ENCODE measurements around the gene GALNT12. TPM values are rescaled to one million over a fixed set of nuclear protein-coding genes. Genes with fewer than 3 reads are reported as not detected.

GALNT12 gene
- total RNA-seq, 2 experiments from 2014 or later, result 6.6 to 6.9 TPM

DNA sequence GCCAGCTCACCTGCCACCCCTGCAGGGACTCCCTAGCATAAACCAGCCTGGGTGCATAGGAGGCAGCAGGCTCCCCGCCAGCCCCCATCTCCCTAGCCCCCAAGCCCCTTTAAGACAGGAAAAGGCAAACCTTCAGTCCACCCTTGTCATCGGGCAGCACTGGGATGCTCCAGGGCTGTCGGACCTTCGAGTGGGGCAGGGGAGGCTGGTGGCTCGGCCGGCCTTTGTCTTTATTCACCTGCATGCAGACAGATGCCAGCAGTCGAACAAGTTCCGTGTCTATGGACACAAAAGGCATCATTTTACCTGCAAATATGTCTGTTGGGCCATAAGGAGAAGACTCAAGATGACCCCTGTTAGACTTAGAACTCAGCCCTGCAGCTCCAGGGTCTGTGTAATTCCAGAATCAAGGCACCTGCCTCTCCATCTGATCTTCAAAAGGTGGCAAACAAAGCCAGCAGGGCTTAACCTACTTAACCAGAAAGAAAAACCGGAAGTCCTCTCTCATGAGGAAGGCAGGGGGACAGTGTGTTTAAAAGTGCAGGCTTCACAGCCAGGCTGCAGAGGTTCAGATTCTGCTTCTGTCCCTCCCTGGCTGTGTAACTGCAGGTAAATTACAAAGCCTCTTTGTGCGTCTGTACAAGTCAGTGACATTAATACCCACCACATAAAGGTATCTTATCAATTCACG lies 27.3 kb upstream of the GALNT12 start:
- ChIA-PET POLR2A (no interaction called here), CTCF (interaction anchor here (1.1 kb wide), 1 partner anchor 10 kb away, joined by 4 read pairs; no protein-coding TSS in a partner anchor)

DNA sequence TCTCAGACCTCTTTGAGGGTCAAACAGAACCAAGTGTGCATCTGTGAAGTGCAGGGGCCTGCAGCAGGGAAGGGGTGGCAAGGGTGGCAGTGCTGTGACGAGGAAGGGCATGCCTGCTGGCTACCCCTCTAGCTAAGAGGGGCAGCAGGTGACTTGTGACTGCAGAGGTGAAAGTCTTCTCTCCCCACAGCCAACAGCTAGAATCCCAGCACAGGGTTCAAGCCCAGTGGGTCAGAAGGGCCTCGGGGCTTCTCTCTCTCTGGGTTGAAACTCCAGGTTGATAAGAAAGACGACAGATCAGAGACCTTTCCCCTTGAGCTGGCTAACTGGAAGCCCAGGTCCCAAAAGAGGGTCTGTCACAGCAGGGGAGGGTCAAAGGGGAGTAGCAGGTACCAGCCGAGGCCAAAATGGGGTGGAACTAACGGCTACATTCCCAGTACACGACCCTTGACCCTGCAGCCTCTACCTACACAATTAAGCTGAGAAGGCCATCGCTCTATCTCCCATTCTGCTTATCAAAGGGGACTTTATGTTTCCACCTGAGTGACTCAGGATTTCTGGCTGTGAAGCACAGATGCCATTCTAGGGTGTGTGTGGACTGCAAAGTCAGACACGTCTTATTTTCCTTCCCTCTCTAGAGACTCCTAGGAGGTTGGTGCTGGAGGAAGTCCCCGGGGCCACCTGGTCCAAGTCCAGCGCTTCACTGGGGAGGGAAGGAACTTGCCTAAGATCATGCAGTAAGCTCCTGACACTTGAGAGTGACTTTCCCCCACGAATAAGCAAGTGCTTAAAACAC lies 25.7 kb upstream of the GALNT12 start:
- ChIA-PET POLR2A (no interaction called here), CTCF (interaction anchor here (1.0 kb wide), 1 partner anchor 466 kb away, joined by 4 read pairs; no protein-coding TSS in a partner anchor)

DNA sequence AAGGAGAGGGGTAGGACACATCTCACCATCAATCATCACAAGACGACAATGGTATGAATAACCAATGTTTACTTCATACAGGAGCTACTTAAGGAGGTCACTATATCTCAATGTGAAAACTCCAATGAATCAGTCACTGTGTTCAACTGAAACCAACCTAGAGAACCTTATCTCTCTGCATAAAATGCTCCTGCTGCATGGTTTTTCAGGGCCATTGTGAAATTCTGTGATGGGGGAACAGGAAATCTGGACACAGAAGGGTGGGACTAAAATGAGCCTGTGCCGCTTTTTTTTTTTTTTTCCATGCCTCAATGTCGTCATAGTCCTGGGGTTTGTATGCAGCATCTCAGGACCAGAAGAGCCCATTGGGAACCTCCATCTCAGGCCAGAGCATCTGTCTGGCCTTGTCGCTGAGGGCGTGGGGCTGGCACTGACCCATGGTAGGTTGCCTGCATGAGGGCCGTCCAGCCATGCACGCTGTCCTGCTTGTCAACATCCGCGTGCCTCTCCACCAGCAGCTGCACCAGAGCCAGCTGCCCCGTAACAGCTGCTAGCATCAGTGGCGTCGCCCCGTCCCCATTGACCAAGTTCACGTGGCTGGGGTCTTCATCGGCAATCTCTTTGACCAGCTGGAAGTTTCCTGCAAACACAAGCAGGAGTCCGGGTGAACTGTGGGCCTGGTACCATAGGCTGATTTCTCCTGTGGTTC lies 23.8 kb upstream of the GALNT12 start:
- ChIA-PET CTCF (no interaction called here), POLR2A (no interaction called here)

GRCh38 chr9:98784831-98785806 lies 22.4 kb upstream of the GALNT12 start:
- ChIA-PET CTCF (interaction anchor here (1.0 kb wide), 1 partner anchor 9 kb away, joined by 3 read pairs; no protein-coding TSS in a partner anchor), POLR2A (no interaction called here)

- POLR2A ChIA-PET, result no interaction called here
- CTCF ChIA-PET, result no interaction called here
These were observed 20.5 kb upstream of the GALNT12 start for GRCh38 chr9:98786750-98787510.

DNA sequence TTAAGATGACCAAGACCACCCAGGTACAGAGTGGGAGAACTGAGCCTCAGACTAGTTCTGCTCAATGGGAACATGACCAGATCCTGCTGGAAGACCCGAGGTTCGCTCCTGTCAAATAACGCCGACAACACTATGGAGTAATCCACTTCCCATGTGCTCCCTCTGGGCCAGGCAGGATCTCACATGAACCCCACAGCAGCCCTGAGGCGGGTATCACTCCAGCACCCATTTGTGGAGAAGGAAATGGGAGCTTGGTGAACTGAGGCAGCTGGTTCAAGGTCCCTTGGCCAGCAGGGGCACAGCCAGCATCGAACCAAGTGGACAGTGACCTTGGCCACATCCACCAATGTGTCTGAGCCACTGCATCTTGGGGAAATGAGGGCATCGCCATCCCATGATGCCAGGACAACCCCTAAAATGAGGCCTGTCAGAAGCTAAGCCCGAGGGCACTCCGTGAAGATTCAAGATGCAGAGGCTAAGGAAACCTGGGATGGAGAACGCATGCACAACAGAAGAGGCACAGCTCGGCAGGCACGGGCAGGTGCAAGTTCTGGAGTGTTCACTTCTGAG lies 19.6 kb upstream of the GALNT12 start:
- ChIA-PET POLR2A (no interaction called here), CTCF (interaction anchor here (1.5 kb wide), 1 partner anchor 13 kb away, joined by 4 read pairs; no protein-coding TSS in a partner anchor)

GRCh38 chr9:98789483-98790133 lies 17.9 kb upstream of the GALNT12 start:
- POLR2A ChIA-PET, result no interaction called here
- CTCF ChIA-PET, result interaction anchor here (1.2 kb wide), 1 partner anchor 12 kb away, joined by 5 read pairs; no protein-coding TSS in a partner anchor

- ChIA-PET POLR2A (no interaction called here), CTCF (interaction anchor here (1.1 to 1.2 kb wide), 2 partner anchors 11 kb away, joined by 4 to 5 read pairs; no protein-coding TSS in a partner anchor)
These were observed 17.2 kb upstream of the GALNT12 start for GRCh38 chr9:98790134-98790841.

GRCh38 chr9:98790842-98791607 lies 16.4 kb upstream of the GALNT12 start:
- CTCF ChIA-PET, result interaction anchor here (0.7 to 2.1 kb wide), 5 partner anchors 11 to 475 kb away, joined by 3 to 5 read pairs (median 4); no protein-coding TSS in a partner anchor
- POLR2A ChIA-PET, result no interaction called here

DNA sequence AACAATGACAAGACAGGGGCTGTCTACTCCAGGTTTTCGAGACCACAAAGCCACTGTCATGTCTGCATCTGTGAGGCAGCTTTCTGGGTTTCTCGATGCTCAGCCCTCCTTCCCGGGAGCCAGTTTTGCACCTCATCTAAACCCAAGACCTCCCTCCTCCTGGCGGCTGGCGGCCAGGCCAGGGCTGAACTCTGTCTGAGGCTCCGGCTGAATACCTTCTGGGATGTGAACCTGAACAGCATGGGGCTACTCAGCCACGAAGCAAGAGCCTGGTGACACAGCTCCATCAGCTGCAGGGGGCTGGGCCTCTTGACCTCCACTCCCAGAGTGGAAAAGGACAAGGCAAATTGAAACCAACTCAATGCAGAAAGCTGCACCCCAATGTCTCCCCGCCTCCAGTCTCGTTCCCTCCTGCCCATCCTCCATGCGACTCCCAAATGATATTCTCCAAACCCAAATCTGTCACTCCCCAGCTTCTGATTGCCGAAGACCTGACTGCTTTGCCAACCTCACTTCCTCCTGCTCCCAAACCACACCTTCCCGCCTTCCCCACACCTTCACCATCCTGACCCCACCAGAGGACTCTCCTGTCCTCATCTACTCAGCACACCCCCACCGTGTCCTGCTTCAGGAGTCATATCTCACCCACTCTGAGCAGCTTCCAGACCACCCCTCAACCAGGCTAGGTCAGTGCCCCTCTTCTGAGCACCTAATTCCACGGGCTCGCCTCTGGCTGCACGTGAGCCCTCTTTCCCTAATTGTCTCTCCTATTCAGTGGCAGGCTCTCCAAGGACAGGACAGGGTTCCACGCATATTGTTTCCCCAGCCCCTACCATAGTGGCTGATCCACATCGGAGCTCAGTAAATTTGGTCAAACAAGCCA lies 15.6 kb upstream of the GALNT12 start:
- ChIA-PET POLR2A (no interaction called here), CTCF (interaction anchor here (0.7 to 2.2 kb wide), 4 partner anchors 16 to 476 kb away, joined by 3 to 5 read pairs (median 4); no protein-coding TSS in a partner anchor)

GRCh38 chr9:98793031-98793430 lies 14.4 kb upstream of the GALNT12 start:
- POLR2A ChIA-PET, result no interaction called here
- CTCF ChIA-PET, result interaction anchor here (2.1 to 2.2 kb wide), 2 partner anchors 17 to 18 kb away, joined by 4 to 5 read pairs; no protein-coding TSS in a partner anchor

DNA sequence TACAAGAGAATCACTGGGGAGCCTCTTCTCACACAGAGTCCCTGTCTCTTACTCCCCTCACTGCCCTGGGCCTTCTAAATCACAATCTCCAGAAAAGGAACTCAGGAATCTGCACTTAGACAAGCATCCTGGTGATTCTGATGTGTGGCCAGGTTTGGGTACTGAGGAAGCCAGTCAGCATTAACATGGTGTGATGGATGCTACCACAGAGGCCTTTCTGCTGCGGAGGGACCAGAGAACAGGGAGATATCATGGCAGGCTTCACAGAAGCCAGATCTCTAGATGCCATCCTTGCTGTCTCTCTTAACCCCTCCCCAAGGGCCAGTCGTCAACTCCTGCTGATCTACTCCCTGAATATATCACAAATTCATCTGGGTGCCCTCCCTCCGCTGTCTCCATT lies 12.7 kb upstream of the GALNT12 start:
- CTCF ChIA-PET, result no interaction called here
- POLR2A ChIA-PET, result no interaction called here

GRCh38 chr9:98795295-98795955 lies 12.0 kb upstream of the GALNT12 start:
- ChIA-PET CTCF (no interaction called here), POLR2A (no interaction called here)

DNA sequence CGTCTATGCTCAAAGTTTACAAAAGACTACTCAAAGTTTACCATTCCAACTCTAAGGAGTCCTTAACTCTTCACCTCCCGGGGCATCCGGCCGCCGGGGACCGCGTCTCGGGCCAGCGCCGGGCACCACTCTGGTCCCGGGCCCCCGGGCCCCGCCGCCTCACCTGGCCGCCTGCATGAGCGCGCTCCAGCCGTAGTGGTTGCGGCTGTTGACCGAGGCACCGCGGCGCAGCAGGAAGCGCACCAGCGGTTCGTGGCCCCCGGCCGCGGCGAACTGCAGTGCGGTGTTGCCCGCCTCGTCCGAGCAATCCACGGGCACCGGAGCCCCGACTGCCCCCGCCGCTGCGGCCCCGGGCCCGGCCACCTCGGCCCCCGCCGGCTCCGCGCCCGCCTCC lies 11.5 kb upstream of the GALNT12 start:
- POLR2A ChIA-PET, result no interaction called here
- CTCF ChIA-PET, result no interaction called here

Measured in activated CD8-positive, alpha-beta memory T cell treated with anti-CD3 and anti-CD28 coated beads for 36 hours (primary cell).